GM21576 (cell line): Measurements from ENCODE around the gene COX8C.
A peak's percentile ranks its signal among the peaks of the same experiment; 100 is the strongest.
"Not testable (repeated sequence)": the region's sequence is repeated elsewhere in the genome, so short reads cannot be mapped to it uniquely, and the experiment has no call there.

Source experiments
- ATAC-seq: cut with Tn5 transposase; IDR thresholded peaks from one replicate; pipeline ENCODE4 v1.9.1; 2021; ENCODE audit warnings: mild to moderate bottlenecking, moderate library complexity; ENCODE audit not compliant: unreplicated experiment

Gene COX8C

GRCh38 chr14:93368996-93369712 lies 22.2 kb downstream of the COX8C start:
- ATAC-seq, result no peak

- peak; percentile 91 for ATAC-seq
Observed at GRCh38 chr14:93369713-93370266, 22.8 kb downstream of the COX8C start.

- peak; percentile 94 for ATAC-seq
Observed at GRCh38 chr14:93375673-93376156, 28.7 kb downstream of the COX8C start.

GRCh38 chr14:93379831-93380230 lies 32.8 kb downstream of the COX8C start:
- ATAC-seq, result no peak

GRCh38 chr14:93381644-93382043 lies 34.7 kb downstream of the COX8C start:
- peak; percentile 69 for ATAC-seq

GRCh38 chr14:93384256-93384655 lies 37.3 kb downstream of the COX8C start:
- ATAC-seq, result not testable (repeated sequence)

GRCh38 chr14:93395231-93395630 lies 48.2 kb downstream of the COX8C start:
- ATAC-seq, result no peak

- ATAC-seq, result no peak
Observed at GRCh38 chr14:93396456-93396855, 49.5 kb downstream of the COX8C start.
